IPS-18a (cell line): ENCODE results near the gene SNPH.
A peak's percentile ranks its signal among the peaks of the same experiment; 100 is the strongest.

Experiments
- H3K27ac ChIP-seq: one replicate; pipeline ENCODE4 v1.5.1; 2013; ENCODE audit warnings: low read length
- H3K27me3 ChIP-seq: one replicate; pipeline ENCODE4 v1.6.1; 2013; ENCODE audit warnings: mild to moderate bottlenecking, low read length; ENCODE audit not compliant: control insufficient read depth, insufficient read depth
- H3K36me3 ChIP-seq: one replicate; pipeline ENCODE4 v1.6.1; 2013; ENCODE audit warnings: low read depth, low read length; ENCODE audit not compliant: control insufficient read depth
- H3K4me1 ChIP-seq: one replicate; pipeline ENCODE4 v1.6.1; 2013; ENCODE audit warnings: low read depth, low read length; ENCODE audit not compliant: control insufficient read depth
- H3K4me3 ChIP-seq: one replicate; pipeline ENCODE4 v1.5.1; 2013; ENCODE audit warnings: low read length
- H3K9ac ChIP-seq: one replicate; pipeline ENCODE4 v1.6.1; 2013; ENCODE audit warnings: mild to moderate bottlenecking, low read length, moderate library complexity
- H3K9me3 ChIP-seq: one replicate; pipeline ENCODE4 v1.6.1; 2013; ENCODE audit warnings: low read depth, low read length; ENCODE audit not compliant: control insufficient read depth

Gene SNPH

GRCh38 chr20:1310506-1311190, 44.6 kb downstream of the SNPH start:
- Histone ChIP-seq H3K4me3 (no peak overlapping the region), H3K9ac (no peak overlapping the region), H3K36me3 (no peaks in the 10 kb centered on the region), H3K27me3 (peaks cover 11% of the 10 kb centered on the region), H3K4me1 (no peaks in the 10 kb centered on the region), H3K9me3 (no peaks in the 10 kb centered on the region), H3K27ac (no peak overlapping the region)

- H3K4me1 ChIP-seq = no peaks in the 10 kb centered on the region
- no peak overlapping the region for H3K9ac ChIP-seq
- no peak overlapping the region for H3K4me3 ChIP-seq
- no peak overlapping the region for H3K27ac ChIP-seq
- H3K27me3 ChIP-seq = peaks cover 11% of the 10 kb centered on the region
- no peaks in the 10 kb centered on the region for H3K36me3 ChIP-seq
- H3K9me3 ChIP-seq = no peaks in the 10 kb centered on the region
Measured at GRCh38 chr20:1312308-1312707, 46.2 kb downstream of the SNPH start.

GRCh38 chr20:1312904-1313235, 46.8 kb downstream of the SNPH start:
- H3K27me3 ChIP-seq = peaks cover 11% of the 10 kb centered on the region
- H3K27ac ChIP-seq = no peak overlapping the region
- H3K4me3 ChIP-seq = peak overlapping the region; percentile 58
- no peak overlapping the region for H3K9ac ChIP-seq
- no peaks in the 10 kb centered on the region for H3K36me3 ChIP-seq
- H3K4me1 ChIP-seq = no peaks in the 10 kb centered on the region
- no peaks in the 10 kb centered on the region for H3K9me3 ChIP-seq

GRCh38 chr20:1313236-1313964, 47.3 kb downstream of the SNPH start:
- Histone ChIP-seq H3K9me3 (no peaks in the 10 kb centered on the region), H3K9ac (peak overlapping the region; percentile 10), H3K36me3 (no peaks in the 10 kb centered on the region), H3K4me1 (no peaks in the 10 kb centered on the region), H3K27ac (no peak overlapping the region), H3K27me3 (peaks cover 11% of the 10 kb centered on the region), H3K4me3 (peak overlapping the region; percentile 58)

GRCh38 chr20:1315804-1316203, 49.7 kb downstream of the SNPH start:
- Histone ChIP-seq H3K4me1 (no peaks in the 10 kb centered on the region), H3K27me3 (peaks cover 11% of the 10 kb centered on the region), H3K27ac (no peak overlapping the region), H3K4me3 (no peak overlapping the region), H3K36me3 (no peaks in the 10 kb centered on the region), H3K9me3 (no peaks in the 10 kb centered on the region), H3K9ac (no peak overlapping the region)

- Histone ChIP-seq H3K36me3 (no peaks in the 10 kb centered on the region), H3K4me1 (no peaks in the 10 kb centered on the region), H3K27ac (no peak overlapping the region), H3K9me3 (no peaks in the 10 kb centered on the region), H3K4me3 (no peak overlapping the region), H3K9ac (no peak overlapping the region), H3K27me3 (peaks cover 6% of the 10 kb centered on the region)
Measured at GRCh38 chr20:1317545-1318255, 51.6 kb downstream of the SNPH start.

- H3K4me1 ChIP-seq = no peaks in the 10 kb centered on the region
- H3K9me3 ChIP-seq = no peaks in the 10 kb centered on the region
- H3K4me3 ChIP-seq = no peak overlapping the region
- H3K27me3 ChIP-seq = no peaks in the 10 kb centered on the region
- H3K36me3 ChIP-seq = no peaks in the 10 kb centered on the region
- no peak overlapping the region for H3K9ac ChIP-seq
- no peak overlapping the region for H3K27ac ChIP-seq
Measured at GRCh38 chr20:1319051-1319450, 53.0 kb downstream of the SNPH start.

- no peak overlapping the region for H3K9ac ChIP-seq
- no peaks in the 10 kb centered on the region for H3K4me1 ChIP-seq
- H3K27me3 ChIP-seq = no peaks in the 10 kb centered on the region
- H3K27ac ChIP-seq = no peak overlapping the region
- H3K36me3 ChIP-seq = no peaks in the 10 kb centered on the region
- no peaks in the 10 kb centered on the region for H3K9me3 ChIP-seq
- H3K4me3 ChIP-seq = no peak overlapping the region
Measured at GRCh38 chr20:1319462-1319861, 53.4 kb downstream of the SNPH start.

- H3K9me3 ChIP-seq = no peaks in the 10 kb centered on the region
- no peak overlapping the region for H3K27ac ChIP-seq
- H3K4me1 ChIP-seq = peaks cover 4% of the 10 kb centered on the region
- no peak overlapping the region for H3K9ac ChIP-seq
- H3K36me3 ChIP-seq = no peaks in the 10 kb centered on the region
- no peaks in the 10 kb centered on the region for H3K27me3 ChIP-seq
- H3K4me3 ChIP-seq = no peak overlapping the region
Measured at GRCh38 chr20:1320016-1320415, 53.9 kb downstream of the SNPH start.

GRCh38 chr20:1320902-1321653, 55.0 kb downstream of the SNPH start:
- no peaks in the 10 kb centered on the region for H3K9me3 ChIP-seq
- no peak overlapping the region for H3K9ac ChIP-seq
- no peak overlapping the region for H3K4me3 ChIP-seq
- peaks cover 4% of the 10 kb centered on the region for H3K4me1 ChIP-seq
- H3K27me3 ChIP-seq = no peaks in the 10 kb centered on the region
- H3K27ac ChIP-seq = no peak overlapping the region
- H3K36me3 ChIP-seq = no peaks in the 10 kb centered on the region

GRCh38 chr20:1321654-1321939, 55.5 kb downstream of the SNPH start:
- Histone ChIP-seq H3K36me3 (no peaks in the 10 kb centered on the region), H3K4me1 (peaks cover 9% of the 10 kb centered on the region), H3K27ac (no peak overlapping the region), H3K27me3 (no peaks in the 10 kb centered on the region), H3K9ac (no peak overlapping the region), H3K9me3 (no peaks in the 10 kb centered on the region), H3K4me3 (no peak overlapping the region)
